ENCODE results near the gene CDH8.

CDH8 gene

GRCh38 chr16:61968242-61969076 is 67.8 kb downstream of the CDH8 start:
- Histone ChIP-seq H3K9me3 (ENCODE audit: insufficient read depth, low read length) (no peaks in the 10 kb centered on the region), H3K9me2 (replicated peaks; ENCODE audit: insufficient read depth, low read length) (no peaks in the 10 kb centered on the region), H3K27ac (ENCODE audit: low read depth, low read length) (no peak overlapping the region), H3K27me3 (ENCODE audit: low read length) (no peaks in the 10 kb centered on the region), H2AFZ (ENCODE audit: low read depth, low read length, severe bottlenecking) (no peak overlapping the region), H3K36me3 (ENCODE audit: low read length) (no peaks in the 10 kb centered on the region), H3F3A (ENCODE audit: insufficient read depth) (no peaks in the 10 kb centered on the region), H3K79me2 (ENCODE audit: insufficient read depth, low read length) (no peaks in the 10 kb centered on the region), H3K4me2 (ENCODE audit: low read depth, low read length, poor library complexity, severe bottlenecking) (no peak overlapping the region), H3K9ac (ENCODE audit: low read length) (no peak overlapping the region), H3K4me3 (ENCODE audit: insufficient read depth, low read length, poor library complexity, severe bottlenecking) (no peak overlapping the region), H4K20me1 (ENCODE audit: low read depth, low read length) (no peaks in the 10 kb centered on the region)
- TF ChIP-seq CTCF (IDR thresholded peaks at IDR 0.05; ENCODE audit: insufficient read depth, low read length, poor library complexity, severe bottlenecking) = no peak
- no peak for TF ChIP-seq EZH2phosphoT487 (conservative IDR thresholded peaks at IDR 0.05; ENCODE audit: low read length)

GRCh38 chr16:61957075-61957855 is 79.0 kb downstream of the CDH8 start:
- Histone ChIP-seq H2AFZ (ENCODE audit: low read depth, low read length, severe bottlenecking) (no peak overlapping the region), H3K4me2 (ENCODE audit: low read depth, low read length, poor library complexity, severe bottlenecking) (no peak overlapping the region), H3K9me2 (replicated peaks; ENCODE audit: insufficient read depth, low read length) (no peaks in the 10 kb centered on the region), H3K9ac (ENCODE audit: low read length) (no peak overlapping the region), H3F3A (ENCODE audit: insufficient read depth) (no peaks in the 10 kb centered on the region), H3K36me3 (ENCODE audit: low read length) (no peaks in the 10 kb centered on the region), H3K27ac (ENCODE audit: low read depth, low read length) (no peak overlapping the region), H3K9me3 (ENCODE audit: insufficient read depth, low read length) (no peaks in the 10 kb centered on the region), H3K79me2 (ENCODE audit: insufficient read depth, low read length) (no peaks in the 10 kb centered on the region), H3K4me3 (ENCODE audit: insufficient read depth, low read length, poor library complexity, severe bottlenecking) (no peak overlapping the region), H4K20me1 (ENCODE audit: low read depth, low read length) (no peaks in the 10 kb centered on the region), H3K27me3 (ENCODE audit: low read length) (no peaks in the 10 kb centered on the region)
- TF ChIP-seq EZH2phosphoT487 (conservative IDR thresholded peaks at IDR 0.05; ENCODE audit: low read length) (no peak), CTCF (IDR thresholded peaks at IDR 0.05; ENCODE audit: insufficient read depth, low read length, poor library complexity, severe bottlenecking) (no peak)

GRCh38 chr16:61952841-61953240 is 83.4 kb downstream of the CDH8 start:
- H3K27ac ChIP-seq (ENCODE audit: low read depth, low read length) = no peak overlapping the region
- no peaks in the 10 kb centered on the region for H3K9me3 ChIP-seq (ENCODE audit: insufficient read depth, low read length)
- no peak overlapping the region for H2AFZ ChIP-seq (ENCODE audit: low read depth, low read length, severe bottlenecking)
- no peaks in the 10 kb centered on the region for H3F3A ChIP-seq (ENCODE audit: insufficient read depth)
- H4K20me1 ChIP-seq (ENCODE audit: low read depth, low read length) = no peaks in the 10 kb centered on the region
- no peak for TF ChIP-seq EZH2phosphoT487 (conservative IDR thresholded peaks at IDR 0.05; ENCODE audit: low read length)
- no peak for TF ChIP-seq CTCF (IDR thresholded peaks at IDR 0.05; ENCODE audit: insufficient read depth, low read length, poor library complexity, severe bottlenecking)
- H3K9me2 ChIP-seq (replicated peaks; ENCODE audit: insufficient read depth, low read length) = no peaks in the 10 kb centered on the region
- no peak overlapping the region for H3K9ac ChIP-seq (ENCODE audit: low read length)
- no peaks in the 10 kb centered on the region for H3K79me2 ChIP-seq (ENCODE audit: insufficient read depth, low read length)
- H3K27me3 ChIP-seq (ENCODE audit: low read length) = no peaks in the 10 kb centered on the region
- H3K4me3 ChIP-seq (ENCODE audit: insufficient read depth, low read length, poor library complexity, severe bottlenecking) = no peak overlapping the region
- no peak overlapping the region for H3K4me2 ChIP-seq (ENCODE audit: low read depth, low read length, poor library complexity, severe bottlenecking)
- H3K36me3 ChIP-seq (ENCODE audit: low read length) = no peaks in the 10 kb centered on the region
